Measurements from ENCODE around the gene RERE. TPM values are rescaled to one million over a fixed set of nuclear protein-coding genes. Genes with fewer than 3 reads are reported as not detected.

Gene RERE
- total RNA-seq, 2 experiments from 2014 or later, result 96.6 to 101 TPM

GRCh38 chr1:8587784-8588183 lies 229.7 kb downstream of the RERE start:
- ChIA-PET CTCF (no interaction called here), POLR2A (interaction anchor here (1.3 kb wide), 1 partner anchor 27 kb away, joined by 3 read pairs; no protein-coding TSS in a partner anchor)
- Mint-ChIP-seq H3K36me3 (ENCODE audit: low read depth) (peaks cover 22% of the 10 kb centered on the region), H3K4me3 (no peak overlapping the region), H3K9me3 (no peaks in the 10 kb centered on the region), H3K27ac (no peak overlapping the region), H3K27me3 (no peaks in the 10 kb centered on the region), H3K4me1 (peaks cover 33% of the 10 kb centered on the region)
- no peak for DNase-seq

GRCh38 chr1:8586438-8586837 lies 231.0 kb downstream of the RERE start:
- no peak for DNase-seq
- CTCF ChIA-PET, result interaction anchor here (1.6 kb wide), 2 partner anchors 25 to 263 kb away, joined by 3 to 6 read pairs; no protein-coding TSS in a partner anchor
- POLR2A ChIA-PET, result no interaction called here
- H3K27ac Mint-ChIP-seq, result no peak overlapping the region
- H3K4me1 Mint-ChIP-seq, result peaks cover 25% of the 10 kb centered on the region
- H3K9me3 Mint-ChIP-seq, result no peaks in the 10 kb centered on the region
- H3K27me3 Mint-ChIP-seq, result no peaks in the 10 kb centered on the region
- H3K4me3 Mint-ChIP-seq, result no peak overlapping the region
- peaks cover 16% of the 10 kb centered on the region for H3K36me3 Mint-ChIP-seq (ENCODE audit: low read depth)

- H3K27ac Mint-ChIP-seq, result no peak overlapping the region
- H3K4me3 Mint-ChIP-seq, result no peak overlapping the region
- H3K4me1 Mint-ChIP-seq, result peaks cover 12% of the 10 kb centered on the region
- DNase-seq, result no peak
- peaks cover 12% of the 10 kb centered on the region for H3K36me3 Mint-ChIP-seq (ENCODE audit: low read depth)
- H3K9me3 Mint-ChIP-seq, result no peaks in the 10 kb centered on the region
- POLR2A ChIA-PET, result no interaction called here
- no peaks in the 10 kb centered on the region for H3K27me3 Mint-ChIP-seq
- CTCF ChIA-PET, result interaction anchor here (1.1 to 2.2 kb wide), 5 partner anchors 22 to 265 kb away, joined by 3 to 16 read pairs (median 6); no protein-coding TSS in a partner anchor
Observed at GRCh38 chr1:8584316-8584715, 233.1 kb downstream of the RERE start.

- Mint-ChIP-seq H3K9me3 (no peaks in the 10 kb centered on the region), H3K27ac (no peak overlapping the region), H3K4me1 (peaks cover 8% of the 10 kb centered on the region), H3K27me3 (no peaks in the 10 kb centered on the region), H3K4me3 (no peak overlapping the region), H3K36me3 (ENCODE audit: low read depth) (peaks cover 11% of the 10 kb centered on the region)
- no peak for DNase-seq
- ChIA-PET POLR2A (interaction anchor here (1.3 kb wide), 1 partner anchor 118 kb away, joined by 3 read pairs; no protein-coding TSS in a partner anchor), CTCF (interaction anchor here (1.0 to 2.2 kb wide), 5 partner anchors 21 to 266 kb away, joined by 3 to 16 read pairs (median 6); no protein-coding TSS in a partner anchor)
Observed at GRCh38 chr1:8583031-8583430, 234.4 kb downstream of the RERE start.

- H3K36me3 Mint-ChIP-seq (ENCODE audit: low read depth), result peaks cover 11% of the 10 kb centered on the region
- CTCF ChIA-PET, result interaction anchor here (0.9 kb wide), 1 partner anchor 168 kb away, joined by 3 read pairs; no protein-coding TSS in a partner anchor
- POLR2A ChIA-PET, result no interaction called here
- H3K4me3 Mint-ChIP-seq, result no peak overlapping the region
- no peak overlapping the region for H3K27ac Mint-ChIP-seq
- no peaks in the 10 kb centered on the region for H3K9me3 Mint-ChIP-seq
- H3K27me3 Mint-ChIP-seq, result no peaks in the 10 kb centered on the region
- no peak for DNase-seq
- no peaks in the 10 kb centered on the region for H3K4me1 Mint-ChIP-seq
Observed at GRCh38 chr1:8580566-8580965, 236.9 kb downstream of the RERE start.

- Mint-ChIP-seq H3K27me3 (no peaks in the 10 kb centered on the region), H3K4me1 (no peaks in the 10 kb centered on the region), H3K4me3 (no peak overlapping the region), H3K9me3 (no peaks in the 10 kb centered on the region), H3K27ac (no peak overlapping the region), H3K36me3 (ENCODE audit: low read depth) (peaks cover 11% of the 10 kb centered on the region)
- CTCF ChIA-PET, result no interaction called here
- DNase-seq, result no peak
- POLR2A ChIA-PET, result interaction anchor here (0.5 to 1.2 kb wide), 2 partner anchors 122 to 299 kb away, joined by 3 read pairs; no protein-coding TSS in a partner anchor
Observed at GRCh38 chr1:8578936-8579335, 238.5 kb downstream of the RERE start.

- Mint-ChIP-seq H3K4me1 (no peaks in the 10 kb centered on the region), H3K9me3 (no peaks in the 10 kb centered on the region), H3K36me3 (ENCODE audit: low read depth) (peaks cover 11% of the 10 kb centered on the region), H3K27ac (no peak overlapping the region), H3K27me3 (no peaks in the 10 kb centered on the region), H3K4me3 (no peak overlapping the region)
- POLR2A ChIA-PET, result interaction anchor here (1.2 kb wide), 1 partner anchor 123 kb away, joined by 3 read pairs; no protein-coding TSS in a partner anchor
- no peak for DNase-seq
- CTCF ChIA-PET, result no interaction called here
Observed at GRCh38 chr1:8578132-8578877, 239.1 kb downstream of the RERE start.

GRCh38 chr1:8574985-8575384 lies 242.5 kb downstream of the RERE start:
- ChIA-PET POLR2A (no interaction called here), CTCF (interaction anchor here (0.7 kb wide), 1 partner anchor 44 kb away, joined by 3 read pairs; no protein-coding TSS in a partner anchor)
- H3K27ac Mint-ChIP-seq, result no peak overlapping the region
- H3K9me3 Mint-ChIP-seq, result no peaks in the 10 kb centered on the region
- H3K4me3 Mint-ChIP-seq, result no peak overlapping the region
- DNase-seq, result no peak
- no peaks in the 10 kb centered on the region for H3K27me3 Mint-ChIP-seq
- peaks cover 4% of the 10 kb centered on the region for H3K4me1 Mint-ChIP-seq
- peaks cover 6% of the 10 kb centered on the region for H3K36me3 Mint-ChIP-seq (ENCODE audit: low read depth)

GRCh38 chr1:8572106-8572505 lies 245.3 kb downstream of the RERE start:
- Mint-ChIP-seq H3K27me3 (no peaks in the 10 kb centered on the region), H3K27ac (no peak overlapping the region), H3K4me3 (no peak overlapping the region), H3K36me3 (ENCODE audit: low read depth) (peaks cover 2% of the 10 kb centered on the region), H3K9me3 (no peaks in the 10 kb centered on the region), H3K4me1 (peaks cover 9% of the 10 kb centered on the region)
- no peak for DNase-seq
- ChIA-PET CTCF (interaction anchor here (1.6 to 3.6 kb wide), 2 partner anchors 10 to 154 kb away, joined by 13 to 23 read pairs; no protein-coding TSS in a partner anchor), POLR2A (no interaction called here)

- no peaks in the 10 kb centered on the region for H3K9me3 Mint-ChIP-seq
- ChIA-PET POLR2A (no interaction called here), CTCF (interaction anchor here (0.6 to 3.6 kb wide), 7 partner anchors 10 to 277 kb away, joined by 3 to 23 read pairs (median 3); no protein-coding TSS in a partner anchor)
- H3K36me3 Mint-ChIP-seq (ENCODE audit: low read depth), result peaks cover 2% of the 10 kb centered on the region
- no peak overlapping the region for H3K27ac Mint-ChIP-seq
- peaks cover 10% of the 10 kb centered on the region for H3K4me1 Mint-ChIP-seq
- H3K4me3 Mint-ChIP-seq, result no peak overlapping the region
- H3K27me3 Mint-ChIP-seq, result no peaks in the 10 kb centered on the region
- DNase-seq, result no peak
Observed at GRCh38 chr1:8571200-8571984, 246.0 kb downstream of the RERE start.

GRCh38 chr1:8570465-8570864 lies 247.0 kb downstream of the RERE start:
- Mint-ChIP-seq H3K9me3 (no peaks in the 10 kb centered on the region), H3K4me3 (no peak overlapping the region), H3K27me3 (no peaks in the 10 kb centered on the region), H3K36me3 (ENCODE audit: low read depth) (peaks cover 4% of the 10 kb centered on the region), H3K27ac (no peak overlapping the region), H3K4me1 (peaks cover 15% of the 10 kb centered on the region)
- ChIA-PET CTCF (interaction anchor here (1.0 to 3.6 kb wide), 7 partner anchors 9 to 278 kb away, joined by 3 to 23 read pairs (median 3); no protein-coding TSS in a partner anchor), POLR2A (no interaction called here)
- no peak for DNase-seq

GRCh38 chr1:8569242-8569641 lies 248.2 kb downstream of the RERE start:
- POLR2A ChIA-PET, result no interaction called here
- Mint-ChIP-seq H3K4me3 (no peak overlapping the region), H3K9me3 (no peaks in the 10 kb centered on the region), H3K4me1 (peaks cover 15% of the 10 kb centered on the region), H3K36me3 (ENCODE audit: low read depth) (peaks cover 4% of the 10 kb centered on the region), H3K27ac (no peak overlapping the region), H3K27me3 (no peaks in the 10 kb centered on the region)
- no peak for DNase-seq
- CTCF ChIA-PET, result interaction anchor here (0.6 to 3.6 kb wide), 9 partner anchors 8 to 290 kb away, joined by 3 to 23 read pairs (median 3); no protein-coding TSS in a partner anchor

GRCh38 chr1:8568837-8569236 lies 248.6 kb downstream of the RERE start:
- no peak for DNase-seq
- no peaks in the 10 kb centered on the region for H3K9me3 Mint-ChIP-seq
- ChIA-PET CTCF (interaction anchor here (0.6 to 3.6 kb wide), 7 partner anchors 10 to 290 kb away, joined by 3 to 23 read pairs (median 5); no protein-coding TSS in a partner anchor), POLR2A (no interaction called here)
- H3K4me3 Mint-ChIP-seq, result no peak overlapping the region
- no peak overlapping the region for H3K27ac Mint-ChIP-seq
- peaks cover 15% of the 10 kb centered on the region for H3K4me1 Mint-ChIP-seq
- H3K27me3 Mint-ChIP-seq, result no peaks in the 10 kb centered on the region
- H3K36me3 Mint-ChIP-seq (ENCODE audit: low read depth), result peaks cover 4% of the 10 kb centered on the region

Measured in activated CD4-positive, alpha-beta memory T cell treated with anti-CD3 and anti-CD28 coated beads, Interleukin-2, amount 10 ng/mL, durations not matched to agents 7 days and 5 days (primary cell).